Ecto neural progenitor cell (in vitro differentiated cells): ENCODE data around the gene VRK1.

Source experiments
- DNase-seq: peaks from one replicate; pipeline ENCODE4 v3.0.0-alpha.2; 2018; ENCODE audit warnings: low spot score

VRK1 gene

DNA sequence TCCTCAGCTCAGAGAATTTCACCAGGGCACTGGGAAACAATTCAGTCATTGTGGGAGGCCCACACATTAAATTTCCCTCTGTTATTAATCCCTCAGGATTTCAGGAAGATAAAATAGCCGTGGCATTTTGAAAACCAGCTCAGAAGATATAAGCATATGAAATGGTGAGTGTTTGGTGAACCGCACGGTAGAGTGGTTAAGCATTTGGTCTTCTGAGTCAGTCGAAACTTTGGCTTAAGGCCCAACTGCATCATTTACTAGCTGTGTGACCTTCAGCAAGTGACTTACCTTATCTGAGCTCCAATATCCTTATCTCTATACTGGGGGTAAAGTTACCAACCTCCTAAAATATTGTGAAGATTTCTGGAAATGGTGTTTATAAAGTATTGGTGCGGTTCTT lies 5.2 kb upstream of the VRK1 start:
- no peak for DNase-seq

GRCh38 chr14:96792591-96792990 lies 4.6 kb upstream of the VRK1 start:
- no peak for DNase-seq

- DNase-seq: no peak
These were observed 3.6 kb upstream of the VRK1 start for GRCh38 chr14:96793547-96793946.

GRCh38 chr14:96795109-96795828 lies 1.9 kb upstream of the VRK1 start:
- no peak for DNase-seq

GRCh38 chr14:96797582-96798349 lies 584 bp downstream of the VRK1 start:
- peak; percentile 67 for DNase-seq

DNA sequence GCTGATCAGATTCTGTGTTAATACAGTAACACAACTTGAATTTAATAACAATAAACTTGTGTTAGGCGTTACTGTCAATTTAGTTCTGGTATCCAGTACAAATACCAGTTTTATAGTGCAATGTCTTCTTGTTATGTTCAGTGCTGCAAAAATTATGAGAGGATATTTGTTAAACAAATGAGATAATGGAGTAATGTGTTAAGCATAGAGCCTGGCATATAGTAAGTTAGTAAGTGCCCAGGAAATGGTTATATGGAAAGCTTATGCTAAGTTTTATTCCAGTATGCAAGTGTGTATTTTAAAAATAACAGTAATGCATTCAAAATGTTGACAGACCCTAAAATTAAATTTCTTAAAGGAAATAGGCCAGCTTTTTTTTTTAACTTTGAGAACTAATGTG lies 1.8 kb downstream of the VRK1 start:
- no peak for DNase-seq

DNA sequence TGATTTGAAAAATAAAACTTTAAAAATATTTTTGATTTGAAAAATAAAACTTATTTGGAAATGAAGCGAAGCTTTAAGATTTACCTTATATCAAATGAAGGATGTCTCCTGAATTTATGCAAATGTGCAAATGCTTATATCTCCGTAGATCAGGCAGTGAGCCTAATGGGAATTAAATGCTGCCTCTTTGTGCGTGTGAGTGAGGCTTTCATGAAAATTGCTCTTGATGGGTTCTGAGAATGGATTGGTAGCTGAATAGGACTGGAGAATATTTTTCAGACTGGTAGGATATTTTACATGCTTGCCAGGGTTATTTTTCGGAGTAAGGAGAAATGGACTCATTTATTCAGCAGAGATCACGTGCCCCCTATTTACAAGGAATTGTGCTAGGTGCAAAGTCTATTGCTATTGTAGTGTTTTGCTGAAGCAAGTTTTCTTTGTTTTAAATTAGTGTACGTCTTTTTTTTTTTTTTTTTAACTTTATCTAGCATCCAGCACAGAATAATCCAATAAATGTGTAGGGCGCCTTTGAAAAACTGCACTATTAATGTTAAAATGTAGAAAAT lies 2.4 kb downstream of the VRK1 start:
- no peak for DNase-seq

- no peak for DNase-seq
These were observed 4.7 kb downstream of the VRK1 start for GRCh38 chr14:96801931-96802330.

DNA sequence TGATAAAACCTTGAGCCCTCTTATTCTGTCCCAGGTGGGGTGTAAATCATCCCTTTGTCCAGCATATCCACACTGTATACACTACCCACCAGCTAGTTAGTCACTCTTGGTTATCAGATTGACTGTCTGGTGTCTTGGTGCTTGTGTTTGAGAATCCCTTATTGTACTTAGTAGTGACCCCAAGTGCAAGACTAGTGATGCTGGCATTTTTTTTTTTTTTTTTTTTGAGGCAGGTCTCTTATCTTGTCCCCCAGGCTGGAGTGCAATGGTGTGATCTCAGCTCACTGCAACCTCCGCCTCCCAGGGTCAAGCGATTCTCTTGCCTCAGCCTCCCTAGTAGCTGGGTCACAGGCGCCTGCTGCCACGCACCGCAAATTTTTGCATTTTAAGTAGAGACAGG lies 5.8 kb downstream of the VRK1 start:
- no peak for DNase-seq

GRCh38 chr14:96803958-96804357 lies 6.8 kb downstream of the VRK1 start:
- DNase-seq: no peak

GRCh38 chr14:96804895-96805294 lies 7.7 kb downstream of the VRK1 start:
- DNase-seq: no peak

- DNase-seq: no peak
These were observed 8.8 kb downstream of the VRK1 start for GRCh38 chr14:96805956-96806355.

DNA sequence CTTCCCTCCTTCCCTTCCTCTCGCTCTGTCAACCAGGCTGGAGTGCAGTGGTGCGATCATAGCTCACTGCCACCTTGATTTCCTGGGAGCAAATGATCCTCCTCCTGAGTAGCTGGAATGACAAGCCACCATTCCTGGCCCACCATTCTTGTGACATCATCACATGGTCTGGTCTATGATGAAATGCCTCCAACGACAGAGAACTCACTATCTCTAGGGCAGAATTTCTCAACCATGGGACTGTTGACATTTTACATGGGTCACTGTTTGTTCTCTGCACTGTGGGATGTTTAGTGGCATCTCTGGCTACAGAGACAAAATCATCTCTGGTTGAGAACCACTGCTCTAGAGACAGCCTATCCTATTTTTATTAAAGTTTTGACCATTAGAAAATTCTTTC lies 9.7 kb downstream of the VRK1 start:
- no peak for DNase-seq

DNA sequence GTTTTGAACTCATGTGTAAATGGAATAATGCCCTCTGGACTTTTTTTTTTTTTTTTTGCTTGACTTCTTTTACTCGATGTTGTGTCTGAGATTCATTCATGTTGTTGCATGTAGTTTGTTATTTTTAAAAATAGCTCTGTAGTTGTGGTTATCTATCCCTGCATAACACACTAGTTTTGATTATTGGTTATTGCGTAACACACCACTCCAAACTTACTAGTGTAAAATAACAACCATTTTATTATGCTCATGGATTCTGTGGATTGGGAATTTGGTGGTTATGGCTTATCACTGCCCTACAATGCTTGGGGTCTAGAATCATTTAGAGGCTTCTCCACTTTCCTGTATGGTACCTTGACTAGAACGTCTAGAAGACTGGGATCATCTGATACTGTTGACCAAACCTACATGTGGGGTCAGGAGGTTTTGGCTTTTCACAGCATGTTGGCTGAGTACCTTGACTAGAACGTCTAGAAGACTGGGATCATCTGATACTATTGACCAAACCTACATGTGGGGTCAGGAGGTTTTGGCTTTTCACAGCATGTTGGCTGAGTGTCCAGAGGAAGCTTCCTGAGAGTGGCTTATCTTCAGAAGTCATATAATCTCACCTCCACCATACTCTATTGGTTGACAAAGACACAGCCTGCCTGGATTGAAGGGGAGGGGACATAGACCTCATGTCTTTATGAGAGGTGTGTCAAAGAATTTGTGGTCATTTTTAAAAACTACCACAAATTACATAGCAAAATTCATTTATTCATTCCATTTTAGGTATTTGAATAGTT lies 11.6 kb downstream of the VRK1 start:
- no peak for DNase-seq

DNA sequence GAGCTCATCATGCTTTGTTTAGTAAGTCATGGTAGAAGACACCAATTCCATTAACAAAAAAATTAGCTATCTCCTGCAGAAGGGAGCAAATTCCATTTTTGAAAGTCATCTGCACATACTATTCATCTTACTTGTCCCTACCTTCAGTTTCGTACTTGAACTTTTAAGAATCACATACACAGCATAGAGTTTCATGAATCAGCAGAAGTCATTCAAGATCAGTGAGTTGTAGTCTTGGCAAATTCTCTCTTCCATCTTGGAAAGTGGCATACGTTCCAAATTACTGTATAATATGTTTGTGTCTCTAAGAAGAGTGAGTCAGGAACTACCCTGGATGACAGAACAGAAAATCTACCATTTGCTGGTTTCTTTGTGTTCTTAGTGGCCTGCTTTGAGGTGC lies 14.1 kb downstream of the VRK1 start:
- DNase-seq: no peak

GRCh38 chr14:96811985-96812667 lies 14.9 kb downstream of the VRK1 start:
- DNase-seq: no peak

DNA sequence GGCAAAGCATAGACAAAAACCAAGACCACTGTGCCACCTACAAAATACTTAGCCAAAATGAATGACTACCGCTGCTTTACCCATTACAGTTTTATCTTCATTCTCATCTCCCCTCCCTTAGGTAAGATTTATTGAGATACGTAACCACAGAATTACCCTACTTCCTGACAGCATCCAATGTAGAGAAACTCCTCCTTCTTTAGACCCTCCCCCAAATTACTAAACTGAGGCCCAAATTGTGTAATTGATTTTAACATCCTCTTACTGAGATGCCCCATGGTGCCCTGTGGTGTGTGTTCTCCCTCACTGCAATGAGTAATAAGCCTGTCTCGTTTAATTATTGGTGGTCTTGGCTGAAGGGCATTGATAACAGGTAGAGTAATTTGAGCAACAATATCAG lies 19.1 kb downstream of the VRK1 start:
- no peak for DNase-seq

- DNase-seq: no peak
These were observed 20.8 kb downstream of the VRK1 start for GRCh38 chr14:96817750-96818666.

DNA sequence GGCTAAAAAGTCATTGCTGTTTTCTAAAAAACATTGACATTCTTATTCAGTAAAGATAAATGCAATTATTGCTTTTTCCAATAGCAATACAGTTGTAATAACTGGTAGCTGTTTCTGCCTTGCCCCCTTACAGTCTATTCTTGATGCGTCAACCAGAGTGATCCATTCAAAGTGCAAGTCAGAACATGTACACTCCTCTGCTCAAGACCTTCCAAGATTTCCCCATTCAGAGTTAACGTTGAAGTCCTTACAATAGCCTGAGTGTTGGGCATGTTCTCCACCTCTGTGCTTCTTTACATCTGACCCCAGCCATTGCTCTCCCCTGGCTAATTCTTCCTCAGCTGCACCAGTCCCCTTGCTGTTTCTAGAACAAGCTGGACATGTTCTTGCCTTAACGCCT lies 24.3 kb downstream of the VRK1 start:
- DNase-seq: no peak

GRCh38 chr14:96823652-96824051 lies 26.5 kb downstream of the VRK1 start:
- no peak for DNase-seq

GRCh38 chr14:96824283-96824682 lies 27.1 kb downstream of the VRK1 start:
- no peak for DNase-seq
